OCI-LY3 (cell line): ENCODE results near the gene DBT.

Experiments
- CTCF ChIP-seq: fragments of 200-600, 300-600 bp; sonication (generic); IDR thresholded peaks from 2 replicates; pipeline ENCODE4 v1.5.1; 2014; ENCODE audit warnings: antibody characterized with exemption, low read length, low read depth
- EZH2phosphoT487 ChIP-seq: fragments of 200-600 bp; shearing (Covaris generic); IDR thresholded peaks from 2 replicates; pipeline ENCODE4 v1.6.1; 2018; ENCODE audit warnings: antibody characterized with exemption, mixed run types, low read depth

GRCh38 chr1:100249155-100249536 is 488 bp downstream of the DBT start:
- TF ChIP-seq CTCF (no peak), EZH2phosphoT487 (no peak)
